HEK293T (cell line): Measurements from ENCODE around the gene HS3ST4.

Experiments
- ARNT ChIP-seq: fragments of 450-650 bp; IDR thresholded peaks from 2 replicates; pipeline ENCODE4 v1.6.1; 2017; ENCODE audit warnings: mild to moderate bottlenecking
- CTBP1 ChIP-seq: fragments of 450-650 bp; IDR thresholded peaks from 2 replicates; pipeline ENCODE4 v1.6.1; 2016; ENCODE audit warnings: borderline replicate concordance
- ELF4 ChIP-seq: fragments of 450-650 bp; IDR thresholded peaks from 2 replicates; pipeline ENCODE4 v1.6.1; 2017; ENCODE audit warnings: antibody characterized with exemption
- FOXK2 ChIP-seq: fragments of 450-650 bp; IDR thresholded peaks from 2 replicates; pipeline ENCODE4 v1.6.1; 2016; ENCODE audit warnings: mild to moderate bottlenecking
- FOXM1 ChIP-seq: fragments of 450-650 bp; IDR thresholded peaks from 2 replicates; pipeline ENCODE4 v1.6.1; 2017; ENCODE audit warnings: mild to moderate bottlenecking, borderline replicate concordance
- L3MBTL2 ChIP-seq: fragments of 450-650 bp; conservative IDR thresholded peaks from 2 replicates; pipeline ENCODE4 v1.6.1; 2016; ENCODE audit warnings: mild to moderate bottlenecking
- SP1 ChIP-seq: fragments of 450-650 bp; IDR thresholded peaks from 2 replicates; pipeline ENCODE4 v1.6.1; 2017
- TARDBP ChIP-seq: fragments of 450-650 bp; IDR thresholded peaks from 2 replicates; pipeline ENCODE4 v1.6.1; 2016

- no peak for TF ChIP-seq ARNT
- no peak for TF ChIP-seq TARDBP
- TF ChIP-seq ELF4, result no peak
- TF ChIP-seq SP1, result no peak
- TF ChIP-seq FOXK2, result no peak
- no peak for TF ChIP-seq FOXM1
- no peak for TF ChIP-seq CTBP1
- TF ChIP-seq L3MBTL2, result no peak
These were observed 95.0 kb downstream of the HS3ST4 start for GRCh38 chr16:25786748-25787147.
